GM18867 (cell line): ENCODE data around the gene SSTR5.

Source experiments
- ATAC-seq: cut with Tn5 transposase; IDR thresholded peaks from one replicate; pipeline ENCODE4 v1.9.1; 2021; ENCODE audit warnings: mild to moderate bottlenecking, moderate library complexity; ENCODE audit not compliant: unreplicated experiment

The SSTR5 gene

DNA sequence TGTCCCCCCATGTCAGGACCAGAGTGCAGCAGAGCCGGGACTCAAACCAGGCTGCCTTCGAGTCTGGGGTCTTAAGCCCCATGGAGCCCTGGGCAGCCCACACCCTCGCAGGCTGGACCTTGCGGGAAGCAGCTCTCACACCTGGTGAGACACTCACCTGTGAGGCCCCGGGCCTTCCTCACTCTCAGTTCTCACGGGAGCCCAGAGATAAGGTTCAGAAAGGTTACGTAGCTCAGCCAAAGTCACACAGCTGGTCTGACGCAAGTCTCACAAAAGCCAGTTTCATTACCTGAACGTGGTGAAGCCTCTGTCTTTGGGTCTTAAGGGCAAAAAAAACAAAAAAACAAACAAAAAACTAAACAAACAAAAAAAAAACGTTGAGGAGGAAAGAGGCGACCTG lies 32.8 kb upstream of the SSTR5 start:
- no peak for ATAC-seq

DNA sequence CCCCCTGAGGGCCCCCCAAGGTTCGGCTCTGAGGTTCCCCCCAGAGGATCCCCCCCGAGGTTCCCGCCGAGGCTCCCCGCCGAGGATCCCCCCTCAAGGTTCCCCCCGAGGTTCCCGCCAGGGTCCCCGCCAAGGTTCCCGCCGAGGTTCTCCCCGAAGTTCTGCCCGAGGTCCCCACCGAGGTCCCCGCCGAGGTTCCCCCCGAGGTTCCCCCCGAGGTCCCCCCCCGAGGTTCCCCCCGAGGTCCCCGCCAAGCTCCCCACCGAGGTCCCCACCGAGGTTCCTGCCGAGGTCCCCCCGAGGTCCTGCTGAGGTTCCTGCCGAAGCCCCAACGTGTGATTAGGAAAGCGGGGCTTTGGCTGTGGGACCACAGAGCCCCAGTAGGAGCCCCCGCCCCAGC lies 32.2 kb upstream of the SSTR5 start:
- no peak for ATAC-seq

DNA sequence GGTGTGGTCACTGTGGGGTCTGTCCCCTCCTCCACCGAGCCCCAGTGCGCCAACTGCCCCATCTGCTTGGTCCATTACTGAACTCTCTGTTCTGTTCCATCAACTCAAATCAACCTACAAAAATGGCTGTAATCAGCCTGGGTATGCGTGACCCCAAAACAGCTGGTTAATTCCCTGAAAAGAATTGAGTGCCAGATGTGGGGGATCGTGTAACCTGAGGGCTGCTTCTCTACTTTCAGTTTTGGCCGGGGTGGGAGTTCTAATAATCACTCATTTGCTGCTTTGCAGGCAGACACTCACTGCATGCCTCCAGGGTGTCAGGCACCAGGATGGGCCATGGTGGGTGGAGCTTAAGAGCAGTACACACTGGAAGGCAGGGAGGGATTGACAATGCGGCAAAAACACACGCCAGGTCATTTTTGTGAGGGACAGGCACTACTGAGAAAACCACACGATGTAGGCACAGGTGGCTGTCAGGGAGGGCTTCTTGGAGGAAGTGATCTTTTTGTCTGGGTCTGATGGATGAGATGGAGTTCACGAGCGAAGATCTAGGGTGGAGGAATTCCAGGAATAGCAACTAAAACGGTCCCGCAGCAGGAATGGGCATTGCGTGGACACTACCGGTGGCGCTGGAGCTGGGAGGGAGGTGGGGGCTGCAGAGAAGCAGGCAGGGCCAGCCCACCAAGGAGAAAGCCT lies 30.4 kb upstream of the SSTR5 start:
- ATAC-seq, result no peak

DNA sequence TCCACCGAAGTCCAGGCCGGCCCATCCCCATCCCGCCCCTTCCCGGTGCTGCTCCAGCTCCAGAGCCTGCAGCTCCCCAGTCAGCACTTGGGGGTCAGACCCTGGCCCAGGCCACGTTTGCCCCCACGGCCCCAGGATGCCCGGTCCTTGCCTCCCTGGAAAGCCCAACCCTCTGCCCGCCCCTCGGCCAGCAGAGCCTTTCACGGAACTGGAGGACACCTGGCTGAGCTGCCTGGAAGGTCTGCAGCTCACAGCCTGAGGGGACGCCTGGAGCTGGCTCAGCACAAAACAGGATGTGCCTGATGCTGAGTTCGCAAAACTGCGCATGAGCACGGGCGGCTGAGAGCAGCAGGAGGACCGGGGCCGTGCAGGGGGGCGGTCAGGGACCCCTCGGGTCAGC lies 29.7 kb upstream of the SSTR5 start:
- no peak for ATAC-seq

DNA sequence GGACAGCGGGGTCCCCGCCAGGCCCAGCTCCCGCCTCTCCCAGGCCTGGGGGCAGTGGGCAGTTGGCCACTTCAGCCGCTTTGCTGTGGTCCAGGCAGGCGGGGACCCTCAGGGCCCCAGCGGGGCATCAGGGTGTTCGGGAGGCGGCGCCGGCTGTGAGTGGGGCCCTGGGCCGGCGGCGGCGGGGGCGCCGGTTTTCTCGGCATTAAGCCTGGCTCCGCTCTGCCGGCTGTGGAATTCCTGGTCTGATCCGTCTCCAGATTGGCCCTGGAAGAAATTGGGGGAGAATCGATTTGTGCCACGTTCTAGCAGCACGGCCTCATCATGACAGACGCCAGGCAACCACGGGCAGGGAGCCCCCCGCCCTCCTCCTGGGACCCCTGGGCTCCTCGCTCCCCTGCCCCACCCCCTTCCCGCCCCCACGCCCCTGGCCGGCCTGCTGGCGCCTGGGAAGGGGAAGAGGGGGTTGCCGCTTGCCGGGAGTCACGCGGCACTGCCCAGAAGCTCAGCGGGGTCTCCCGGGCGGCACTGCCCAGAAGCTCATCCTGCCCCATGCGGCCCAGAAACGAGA lies 28.6 kb upstream of the SSTR5 start:
- no peak for ATAC-seq

DNA sequence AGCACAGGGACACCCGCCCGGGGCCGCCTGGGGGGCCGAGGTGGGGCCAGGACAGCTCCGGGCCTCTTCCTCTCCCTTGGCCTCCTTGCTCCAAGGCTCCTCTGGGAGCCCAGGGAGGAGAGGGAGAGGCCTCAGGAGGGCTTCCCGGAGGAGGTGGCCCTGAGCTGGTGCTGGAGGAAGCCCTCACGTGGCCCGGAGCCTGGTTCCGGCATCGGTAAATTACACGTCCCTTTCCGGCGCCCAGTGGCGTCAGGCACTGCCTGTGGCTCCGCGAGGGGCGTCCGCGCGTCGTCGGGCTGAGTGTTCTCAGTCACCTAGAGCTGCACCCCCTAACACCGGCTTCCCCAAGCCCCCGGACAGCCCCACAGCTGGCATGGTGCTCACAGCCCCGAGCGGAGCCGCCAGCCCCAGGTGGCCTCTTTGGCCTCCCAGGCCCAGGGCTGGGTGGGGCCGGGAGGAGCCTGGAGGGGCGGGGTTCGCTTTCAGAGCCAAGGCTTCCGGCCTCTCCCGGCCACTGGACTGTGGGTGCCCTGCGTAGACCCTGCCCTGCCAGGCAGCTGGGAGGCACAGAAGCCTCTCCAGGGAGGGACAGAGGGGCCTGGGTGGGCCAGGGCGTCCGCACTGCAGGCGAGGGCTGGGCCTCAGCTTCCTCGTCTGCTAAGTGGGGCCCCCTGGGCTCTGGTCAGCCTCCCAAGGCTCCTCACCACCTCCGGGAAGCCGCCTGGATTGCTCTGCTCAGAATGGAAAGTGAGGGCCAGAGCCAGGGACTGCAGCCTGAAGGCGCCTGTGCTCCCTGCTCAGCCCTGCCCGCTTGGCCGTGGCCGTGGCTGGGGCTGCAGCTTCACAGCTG lies 27.9 kb upstream of the SSTR5 start:
- ATAC-seq, result no peak

DNA sequence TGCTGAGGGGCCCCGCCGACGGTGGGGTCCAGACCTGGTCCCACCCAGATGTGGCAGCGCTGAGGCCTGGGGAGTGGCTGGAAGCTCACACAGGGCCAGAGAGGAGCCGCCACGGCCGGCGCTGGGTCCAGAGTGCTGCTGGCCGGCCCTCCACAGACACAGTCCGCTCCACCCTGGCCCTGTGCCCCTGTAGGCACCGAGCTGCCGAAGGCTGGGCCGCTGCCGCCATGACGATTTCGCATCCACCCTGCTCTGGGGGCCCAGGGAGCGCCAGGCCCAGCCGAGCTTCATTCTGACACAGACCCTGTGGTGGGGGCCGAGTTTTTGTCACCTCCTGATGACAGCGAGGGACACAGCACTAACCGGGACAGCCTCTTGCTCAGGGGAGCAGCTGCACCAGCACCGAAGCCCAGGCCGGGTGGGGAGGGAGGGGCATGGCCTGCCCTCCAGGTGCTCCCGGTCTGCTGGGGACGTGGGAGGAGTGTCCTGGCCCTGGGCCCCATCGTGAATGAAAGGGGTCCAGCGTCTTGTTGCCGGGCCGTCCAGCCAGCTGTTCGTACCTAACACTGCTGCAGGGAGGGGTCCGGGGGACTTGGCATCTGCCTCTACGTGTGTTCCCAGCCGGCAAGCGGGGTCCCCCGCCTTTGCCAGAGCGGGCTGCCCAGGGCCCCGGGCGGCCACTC lies 27.1 kb upstream of the SSTR5 start:
- no peak for ATAC-seq

DNA sequence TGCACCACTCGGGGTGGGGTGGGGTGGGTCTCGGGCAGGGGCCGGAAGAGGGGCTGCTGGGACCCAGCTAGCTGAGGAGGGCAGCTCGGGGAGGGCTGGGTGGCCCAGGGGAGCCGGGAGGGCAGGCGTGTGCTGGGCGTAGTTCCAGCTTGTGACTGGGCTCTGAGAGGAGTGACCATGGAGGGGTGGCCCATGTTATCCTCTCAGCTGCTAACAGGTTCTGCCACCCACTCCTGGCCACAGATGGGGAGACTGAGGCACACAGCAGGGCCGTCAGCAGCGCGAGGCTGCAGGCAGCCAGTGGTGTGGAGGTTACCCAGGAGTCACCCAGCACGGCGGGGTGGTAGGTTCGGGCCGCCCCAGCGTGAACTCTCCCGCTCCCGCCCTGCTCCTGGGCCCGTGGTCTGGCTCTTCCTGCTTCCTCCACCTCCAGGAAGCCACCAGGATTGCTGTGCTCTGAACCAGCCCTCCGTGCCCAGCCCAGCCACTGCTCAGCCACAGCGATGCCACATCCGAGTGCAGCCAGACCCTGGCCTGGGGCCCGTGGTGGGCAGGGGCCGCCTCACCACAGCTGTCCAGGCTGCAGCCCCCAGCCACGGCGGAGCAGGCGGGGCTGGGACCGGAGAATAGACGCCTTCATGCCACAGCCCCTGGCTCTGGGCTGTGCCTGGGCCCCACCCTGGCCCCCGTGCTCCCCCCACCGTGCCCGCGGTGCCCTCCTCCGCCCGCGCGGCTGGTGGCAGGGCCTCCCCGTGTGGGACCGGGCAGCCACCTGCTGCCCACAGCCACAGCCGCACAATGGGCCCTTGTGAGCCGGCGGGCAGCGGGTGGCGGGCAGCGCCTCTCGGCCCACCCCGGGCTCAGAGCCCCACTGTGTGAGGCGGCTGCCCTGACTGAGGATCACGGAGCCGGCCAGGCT lies 26.3 kb upstream of the SSTR5 start:
- no peak for ATAC-seq

DNA sequence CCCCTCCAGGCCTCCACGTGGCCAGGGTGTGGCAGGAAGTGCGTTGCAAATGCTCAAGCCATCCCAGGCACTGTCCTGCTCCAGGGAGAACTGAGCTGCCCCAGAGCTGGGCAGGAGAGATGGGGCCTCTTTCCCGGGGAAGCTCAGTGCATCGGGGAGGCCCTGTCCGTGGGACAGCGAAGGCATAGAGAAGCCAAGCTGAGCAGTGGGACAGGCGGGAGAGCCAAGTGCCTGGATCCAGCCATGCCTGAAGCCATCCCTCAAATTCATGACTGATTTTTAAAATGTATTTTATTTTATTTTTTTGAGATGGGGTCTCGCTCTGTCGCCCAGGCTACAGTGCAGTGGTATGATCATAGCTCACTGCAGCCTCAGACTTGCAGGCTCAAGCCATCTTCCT lies 25.4 kb upstream of the SSTR5 start:
- no peak for ATAC-seq

DNA sequence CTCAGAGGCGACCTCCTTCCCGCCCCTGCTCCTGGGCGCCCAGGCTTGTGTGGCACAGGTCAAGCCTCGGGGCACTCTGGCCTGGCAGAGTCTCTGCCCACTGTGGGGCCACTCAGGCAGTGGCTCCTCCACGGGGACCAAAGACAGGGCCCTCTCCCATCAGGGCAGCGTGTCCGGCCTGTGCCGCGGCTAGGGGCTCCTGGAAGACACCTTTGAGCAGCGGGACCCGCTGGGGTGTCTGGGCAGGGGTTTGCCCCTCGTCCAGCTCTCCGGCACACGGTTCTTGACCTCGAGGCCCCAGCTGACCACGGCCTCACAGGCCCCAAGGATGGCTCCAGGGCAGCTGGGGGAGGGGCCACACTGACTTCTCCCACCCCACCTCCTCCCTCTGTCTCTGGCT lies 24.7 kb upstream of the SSTR5 start:
- no peak for ATAC-seq

DNA sequence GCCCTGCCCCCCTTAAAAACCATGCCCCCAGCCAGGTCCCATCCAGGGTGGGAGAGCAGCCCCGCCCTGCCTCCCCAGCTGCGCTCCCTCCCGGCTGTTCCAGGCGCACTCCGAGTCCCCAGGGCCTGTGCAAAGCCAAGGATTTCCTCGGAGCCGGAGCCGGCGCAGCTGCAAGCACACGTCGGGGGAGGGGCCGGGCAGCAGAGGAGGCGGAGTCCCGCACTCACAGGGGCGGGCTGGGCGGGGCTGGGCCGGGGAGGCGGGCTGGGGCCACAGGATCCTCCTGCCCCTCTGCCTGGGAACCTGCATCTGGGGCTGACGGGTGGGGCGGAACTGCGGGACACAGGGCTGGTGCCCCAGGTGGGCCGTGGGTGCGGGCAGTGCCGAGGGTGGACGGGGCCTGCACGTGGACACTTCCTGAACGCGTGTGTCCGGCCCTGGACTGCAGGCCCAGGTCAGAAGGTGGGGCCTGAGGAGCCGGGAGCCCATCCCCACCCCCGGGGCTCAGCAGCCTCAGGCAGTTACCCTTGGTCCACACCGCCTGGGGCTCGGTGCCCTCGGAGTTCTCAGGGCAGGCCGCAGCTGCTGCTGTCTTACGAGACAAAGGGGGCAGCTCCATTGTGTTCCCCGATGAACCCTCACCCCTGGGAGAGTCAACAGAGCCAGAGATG lies 24.0 kb upstream of the SSTR5 start:
- ATAC-seq, result no peak

DNA sequence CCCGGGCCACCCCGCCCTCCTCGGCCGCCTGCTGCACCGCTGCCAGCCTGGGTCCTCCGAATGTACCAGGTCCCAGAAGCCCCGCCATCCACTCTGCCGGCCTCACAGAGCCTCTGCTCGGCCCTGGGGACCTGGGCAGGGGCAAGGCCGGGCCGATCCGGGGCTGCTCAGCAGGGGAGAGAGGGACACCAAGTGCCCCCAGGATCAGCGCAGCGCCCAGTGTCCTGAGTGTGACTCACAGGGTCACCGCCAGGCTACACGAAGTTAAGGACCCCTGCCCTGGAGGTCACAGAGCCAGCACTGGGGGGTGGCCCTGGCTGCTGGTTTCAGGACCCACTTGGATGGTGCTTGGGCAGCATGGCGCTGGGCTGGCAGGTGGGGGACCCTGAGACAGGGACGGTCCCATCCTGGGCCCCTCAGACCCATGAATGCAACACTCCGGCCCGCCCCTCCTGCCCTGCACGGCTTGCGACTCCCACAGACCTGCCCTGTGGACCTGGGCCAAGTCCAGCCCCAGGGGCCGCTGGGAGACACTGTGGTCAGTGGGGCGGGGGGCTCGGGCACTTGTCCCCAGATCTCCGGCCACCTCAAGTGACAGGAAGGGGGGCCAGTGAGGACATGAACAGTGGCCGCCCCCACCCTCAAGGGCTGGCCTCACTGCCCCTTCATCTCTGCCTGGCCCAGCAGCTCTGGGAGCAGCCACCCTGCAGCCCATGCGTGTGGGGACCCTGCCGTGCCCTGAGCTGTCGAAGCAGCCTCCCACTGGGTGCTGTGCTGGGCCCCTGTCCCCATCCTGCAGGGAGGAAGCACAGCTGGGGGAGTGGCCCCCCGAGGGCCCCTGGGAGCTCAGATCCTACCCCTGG lies 23.2 kb upstream of the SSTR5 start:
- ATAC-seq, result no peak

DNA sequence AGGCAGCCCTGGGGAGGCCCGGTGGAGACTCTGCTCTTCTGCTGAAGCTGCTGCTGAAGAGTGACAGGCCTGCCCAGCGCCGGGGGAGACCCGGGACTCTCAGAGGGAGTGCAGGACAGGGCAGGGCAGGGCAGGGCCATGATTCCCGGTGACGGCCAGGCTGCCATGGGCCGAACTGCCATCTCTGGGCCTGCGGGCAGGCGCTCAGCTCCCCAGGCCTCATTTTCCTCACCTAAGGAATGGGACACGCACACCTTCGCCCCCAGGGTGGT lies 22.6 kb upstream of the SSTR5 start:
- no peak for ATAC-seq

DNA sequence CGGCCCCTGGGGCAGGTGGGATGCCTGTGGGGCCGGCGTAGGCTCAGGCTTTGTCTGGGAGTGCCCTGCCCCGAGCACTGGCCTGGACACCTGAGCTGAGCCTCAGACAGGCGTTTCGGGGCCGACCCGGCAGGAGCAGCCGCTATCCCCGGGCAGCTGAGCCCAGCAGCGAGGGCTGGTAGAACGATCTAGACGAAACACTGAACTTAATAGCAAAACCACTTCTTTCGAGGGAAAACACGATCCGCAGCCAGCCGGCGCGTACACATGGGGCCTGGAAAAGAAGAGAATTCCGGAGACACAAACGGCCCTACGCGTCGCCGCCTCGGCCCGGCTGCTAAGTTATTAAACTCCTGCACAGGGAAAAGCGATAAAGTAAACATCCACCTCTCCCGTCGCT lies 22.0 kb upstream of the SSTR5 start:
- no peak for ATAC-seq

DNA sequence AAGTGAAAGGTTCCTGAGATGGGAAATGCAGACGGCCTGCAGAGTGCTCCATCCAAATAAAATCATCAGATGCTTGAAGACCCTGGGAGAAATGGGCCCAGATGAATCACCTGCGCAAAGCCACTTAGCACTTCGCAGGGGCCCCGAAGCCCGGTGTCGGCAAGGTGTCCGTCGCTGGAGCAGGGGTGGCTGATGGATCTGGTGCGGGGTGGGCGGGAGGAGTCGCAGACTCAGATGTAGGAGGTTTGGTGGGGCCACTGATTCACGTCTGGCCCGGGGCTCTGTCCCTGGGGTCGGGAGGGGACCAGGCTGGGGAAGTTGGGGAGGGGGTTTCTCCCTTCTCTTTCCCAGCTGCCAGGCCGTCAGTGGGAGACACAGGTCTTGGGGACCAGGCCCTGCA lies 21.6 kb upstream of the SSTR5 start:
- no peak for ATAC-seq

DNA sequence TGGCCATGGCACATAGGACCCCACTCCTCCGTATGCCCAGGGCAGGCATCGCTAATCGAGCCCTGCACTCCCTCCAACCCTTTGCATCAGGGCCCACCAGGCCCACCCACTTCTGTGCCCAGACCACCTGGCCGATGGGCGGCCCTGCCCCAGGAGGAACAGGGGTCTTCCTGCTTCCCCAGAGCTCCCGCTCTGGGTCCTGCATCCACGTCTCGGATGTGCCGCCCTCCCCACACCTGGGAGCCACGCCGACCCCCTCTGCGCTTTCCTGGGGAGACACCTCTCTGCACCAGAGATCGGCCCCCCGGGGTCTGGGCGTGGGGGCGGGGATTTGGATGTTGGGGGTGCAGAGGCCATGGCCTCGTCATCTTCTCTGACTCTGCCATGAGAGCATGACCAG lies 21.1 kb upstream of the SSTR5 start:
- no peak for ATAC-seq

DNA sequence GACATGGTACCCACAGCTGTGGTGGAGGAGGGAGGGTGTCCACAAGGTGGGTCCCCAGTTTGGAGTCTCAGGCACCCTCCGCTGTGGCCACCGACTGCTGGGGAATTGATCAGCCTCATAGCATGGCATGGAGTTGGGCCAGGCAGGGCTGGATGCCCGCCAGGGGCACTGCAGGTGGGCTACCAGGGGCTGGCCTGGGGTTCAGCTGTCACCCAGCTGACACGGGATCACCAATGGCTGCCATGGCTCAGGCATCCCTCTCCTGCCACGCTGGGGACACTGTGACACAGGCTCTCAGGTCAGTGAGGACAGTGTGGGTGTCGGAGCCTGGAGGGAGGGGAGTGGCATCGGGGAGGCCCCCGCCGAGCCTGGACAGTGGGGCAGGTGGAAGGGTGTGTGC lies 19.8 kb upstream of the SSTR5 start:
- no peak for ATAC-seq

DNA sequence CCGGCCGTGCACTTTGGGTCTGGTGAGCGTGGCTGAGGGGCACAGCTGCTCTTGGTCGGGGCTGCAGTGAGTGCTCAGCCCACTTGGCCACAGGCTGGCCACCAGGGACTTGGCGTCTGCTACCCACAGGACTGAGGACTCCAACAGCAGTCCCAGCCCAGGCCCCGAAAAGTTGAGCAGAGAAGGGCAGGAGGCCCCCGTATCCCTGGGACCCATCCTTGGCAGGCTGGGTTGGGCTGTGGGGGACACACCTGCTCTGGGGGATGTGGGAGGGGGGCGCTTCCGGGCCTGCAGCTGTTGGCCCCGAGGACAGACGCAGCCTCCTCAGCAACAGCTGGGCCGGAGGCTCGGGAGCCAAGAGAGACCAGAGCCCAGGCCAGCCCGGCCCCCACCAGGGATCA lies 19.4 kb upstream of the SSTR5 start:
- no peak for ATAC-seq

DNA sequence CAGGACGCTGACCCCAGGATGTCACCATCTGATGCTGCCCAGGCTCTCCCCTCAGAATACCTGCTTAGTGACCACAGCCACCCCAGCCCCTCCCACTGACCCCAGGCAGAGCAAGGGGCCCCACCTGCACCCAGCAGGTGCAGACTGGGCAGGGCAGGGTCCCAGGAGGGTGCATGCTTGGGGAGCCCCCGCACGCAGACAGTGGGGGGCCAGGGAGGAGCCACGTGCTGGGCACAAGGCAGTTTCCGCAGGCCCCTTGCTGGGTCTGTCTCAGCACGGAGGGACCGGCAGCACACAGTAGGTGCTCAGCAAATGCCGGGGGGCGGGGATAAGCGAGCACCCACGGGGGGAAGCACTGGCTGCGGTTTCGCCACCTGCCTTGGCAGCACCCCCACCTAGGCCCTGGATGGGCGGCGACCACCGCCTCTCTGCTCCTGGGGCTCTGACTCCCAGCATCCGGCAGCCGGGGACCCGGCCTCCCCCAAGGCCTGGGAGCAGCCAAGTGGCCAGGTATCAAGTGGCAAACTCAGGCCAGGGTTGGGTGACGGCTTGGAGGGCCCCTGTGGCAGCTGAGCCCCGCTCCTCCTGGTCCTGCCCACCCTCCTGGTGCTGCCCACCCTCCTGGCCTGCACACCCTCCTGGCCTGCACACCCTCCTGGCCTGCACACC lies 18.7 kb upstream of the SSTR5 start:
- ATAC-seq, result no peak
